ENCODE data around the gene ALDH1A2. TPM values are rescaled to one million over a fixed set of nuclear protein-coding genes. Genes with fewer than 3 reads are reported as not detected.

Gene ALDH1A2
- total RNA-seq, 4 donors from 2014 or later: 8.0 to 24.3 (median 13.9) TPM

- H3K4me3 ChIP-seq: no peak overlapping the region
- peaks cover 0 to 7% (median under 1%) of the 10 kb centered on the region in 4 donors for H3K4me1 ChIP-seq
- 37 to 43% methylated on average over 7 of the region's 7 CpGs for WGBS, 2 donors
- no peak overlapping the region for H3K27ac ChIP-seq
- peak; percentile 19 to 20 for DNase-seq (ENCODE audit: low spot score in 2 of 2)
- H3K27me3 ChIP-seq: peaks cover 0 to 34% of the 10 kb centered on the region in 2 donors
- H3K36me3 ChIP-seq: no peaks in the 10 kb centered on the region
- H3K9me3 ChIP-seq: no peaks in the 10 kb centered on the region
- TF ChIP-seq POLR2A (IDR thresholded peaks at IDR 0.05) (no peak), EP300 (IDR thresholded peaks at IDR 0.05) (no peak), CTCF (IDR thresholded peaks at IDR 0.05) (peak; percentile 47 to 75 (median 51))
Observed at GRCh38 chr15:58070801-58071418, 5.4 kb upstream of the ALDH1A2 start.

DNA sequence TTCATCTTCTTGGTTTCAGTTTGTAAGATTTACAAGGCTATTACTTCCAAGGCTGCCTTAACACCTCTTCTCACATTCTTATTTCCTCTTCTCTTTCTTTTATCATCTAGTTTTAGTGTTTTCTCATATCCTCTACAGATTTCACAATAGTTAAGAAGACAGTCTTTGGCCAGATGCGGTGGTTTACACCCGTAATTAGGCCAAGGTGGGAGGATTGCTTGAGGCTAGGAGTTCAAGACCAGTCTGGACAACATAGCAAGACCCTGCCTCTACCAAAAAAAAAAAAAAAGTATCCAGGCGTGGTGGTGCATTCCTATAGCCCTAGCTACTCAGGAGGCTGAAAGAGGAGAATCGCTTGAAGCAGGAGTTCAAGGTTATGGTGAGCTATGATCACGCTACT is 3.5 kb upstream of the ALDH1A2 start:
- no peak overlapping the region for H3K4me3 ChIP-seq
- peaks cover 0 to 46% of the 10 kb centered on the region in 2 donors for H3K27me3 ChIP-seq
- TF ChIP-seq EP300 (IDR thresholded peaks at IDR 0.05) (no peak), POLR2A (IDR thresholded peaks at IDR 0.05) (no peak), CTCF (IDR thresholded peaks at IDR 0.05) (no peak)
- no peaks in the 10 kb centered on the region for H3K36me3 ChIP-seq
- H3K9me3 ChIP-seq: no peaks in the 10 kb centered on the region
- WGBS, 2 donors: 94 to 95% methylated on average over 5 of the region's 5 CpGs
- H3K4me1 ChIP-seq: peaks cover 0 to 16% (median 2%) of the 10 kb centered on the region in 4 donors
- H3K27ac ChIP-seq: no peak overlapping the region
- DNase-seq (ENCODE audit: low spot score in 2 of 2): no peak

- peak; percentile 25 to 41 for DNase-seq (ENCODE audit: low spot score in 2 of 2)
- Histone ChIP-seq H3K4me1 (peaks cover 0 to 16% (median 2%) of the 10 kb centered on the region in 4 donors), H3K27ac (peak overlapping the region in 1 of 4 donors; percentile 30), H3K27me3 (peaks cover 0 to 63% of the 10 kb centered on the region in 2 donors), H3K4me3 (peak overlapping the region; percentile 20 to 53 (median 34)), H3K36me3 (no peaks in the 10 kb centered on the region), H3K9me3 (no peaks in the 10 kb centered on the region)
- 8 to 16% methylated on average over 26 to 44 of the region's 59 CpGs for WGBS, 2 donors
- TF ChIP-seq EP300 (IDR thresholded peaks at IDR 0.05) (no peak), POLR2A (IDR thresholded peaks at IDR 0.05) (no peak), CTCF (IDR thresholded peaks at IDR 0.05) (peak; percentile 71 to 79 (median 74))
Observed at GRCh38 chr15:58066042-58066867, 744 bp upstream of the ALDH1A2 start.

DNA sequence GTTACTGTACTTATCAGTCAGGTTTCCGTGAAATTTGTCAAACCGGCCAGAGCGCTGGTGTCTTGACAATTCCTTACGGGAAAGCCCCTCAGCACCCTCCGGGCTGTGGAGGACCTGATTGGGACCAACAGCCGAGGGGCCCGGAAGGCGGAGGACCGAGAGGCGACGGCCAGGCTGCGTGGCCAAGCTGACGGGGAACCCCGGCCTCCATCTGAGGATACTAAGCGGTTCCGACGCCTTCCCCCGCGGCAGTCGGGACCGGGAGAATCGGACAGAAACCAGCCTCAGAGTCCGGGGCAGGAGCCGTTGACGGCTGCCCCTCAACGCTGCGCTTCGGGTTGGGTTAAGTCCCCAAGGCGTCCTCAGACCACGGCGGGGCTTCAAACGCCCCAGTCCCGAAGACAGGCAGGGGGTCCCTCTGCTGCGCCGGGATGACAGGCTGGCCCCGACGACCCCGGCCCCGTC is 499 bp downstream of the ALDH1A2 start:
- Histone ChIP-seq H3K27me3 (peaks cover 0 to 74% of the 10 kb centered on the region in 2 donors), H3K4me3 (peak overlapping the region in 2 of 4 donors; percentile 20 to 53), H3K36me3 (no peaks in the 10 kb centered on the region), H3K4me1 (peaks cover 0 to 16% (median 2%) of the 10 kb centered on the region in 4 donors), H3K9me3 (no peaks in the 10 kb centered on the region), H3K27ac (no peak overlapping the region)
- TF ChIP-seq POLR2A (IDR thresholded peaks at IDR 0.05) (no peak), CTCF (IDR thresholded peaks at IDR 0.05) (no peak), EP300 (IDR thresholded peaks at IDR 0.05) (no peak)
- DNase-seq (ENCODE audit: low spot score in 2 of 2): no peak
- 5 to 6% methylated on average over 17 to 27 of the region's 39 CpGs for WGBS, 2 donors

All from tibial nerve (tissue), 4 donors.